Lung (tissue), 12 donors: ENCODE results near the gene SEC14L1. TPM values are rescaled to one million over a fixed set of nuclear protein-coding genes. Genes with fewer than 3 reads are reported as not detected.

Experiments used
- ATAC-seq: fragments of 200-7000 bp; cut with Tn5 transposase; one replicate; pipeline ENCODE4 v1.9.1; 2020; ENCODE audit warnings: moderate number of reproducible peaks; ENCODE audit not compliant: insufficient read depth, low FRiP score
- DNase-seq, 3 donors: peaks; one replicate each; pipeline ENCODE4 v3.0.0-alpha.2; 2013 to 2017
- H3K27ac ChIP-seq, 2 donors: one replicate each; pipeline ENCODE4 v1.5.1; 2013; ENCODE audit warnings: mild to moderate bottlenecking in 2 of 2, moderate library complexity in 2 of 2, control low read depth in 1 of 2, inconsistent platforms in 1 of 2, low read depth in 1 of 2, low read length in 1 of 2
- H3K27me3 ChIP-seq, 3 donors: one replicate each; pipeline ENCODE4 v1.5.1; 2013; ENCODE audit warnings: low read length in 2 of 3; ENCODE audit not compliant: control insufficient read depth in 3 of 3, insufficient read depth in 3 of 3
- H3K36me3 ChIP-seq, 4 donors: one replicate each; pipeline ENCODE4 v1.5.1; 2013; ENCODE audit warnings: low read length in 4 of 4, mild to moderate bottlenecking in 1 of 4, moderate library complexity in 1 of 4; ENCODE audit not compliant: control insufficient read depth in 4 of 4, insufficient read depth in 4 of 4
- H3K4me1 ChIP-seq, 5 donors: one replicate each; pipeline ENCODE4 v1.5.1; 2013; ENCODE audit warnings: low read length in 5 of 5, mild to moderate bottlenecking in 2 of 5, moderate library complexity in 1 of 5; ENCODE audit not compliant: control insufficient read depth in 5 of 5, insufficient read depth in 5 of 5
- H3K4me3 ChIP-seq: one replicate; pipeline ENCODE4 v1.5.1; 2013; ENCODE audit warnings: mild to moderate bottlenecking, control low read depth, moderate library complexity
- H3K9ac ChIP-seq, 2 donors: one replicate each; pipeline ENCODE4 v1.5.1; 2013; ENCODE audit warnings: low read length in 2 of 2, control low read depth in 1 of 2; ENCODE audit not compliant: insufficient read depth in 1 of 2
- H3K9me3 ChIP-seq, 4 donors: one replicate each; pipeline ENCODE4 v1.5.1; 2013; ENCODE audit warnings: low read length in 3 of 4, mild to moderate bottlenecking in 1 of 4, moderate library complexity in 1 of 4; ENCODE audit not compliant: control insufficient read depth in 4 of 4, insufficient read depth in 3 of 4
- WGBS, 2 donors: extraction: QIAGEN DNeasy Blood & Tissue Kit; methylation state at CpG; one replicate each; pipeline ENCODE4 v1.1.7; 2013; 5-methylcytosine and 5-hydroxymethylcytosine counted together
- polyA plus RNA-seq, 2 donors: library from polyadenylated mRNA; stranded (reverse); fragments of 200-250 nt; gene quantifications; one replicate each; pipeline ENCODE4 v1.2.1, GENCODE V29; 2013
- total RNA-seq, 2 donors: library from RNA; depleted of rRNA in 1 of 2; stranded (reverse); fragments of >200 nt in 1 of 2; gene quantifications; one replicate each; pipeline ENCODE4 v1.2.1, GENCODE V29; 2014 to 2021
- TF ChIP-seq, protein P1 (sequence below): IDR thresholded peaks from 2 replicates; pipeline ENCODE4 v1.5.1; 2012; ENCODE audit warnings: mild to moderate bottlenecking; ENCODE audit errors: control extremely low read depth, extremely low read depth
- donor health status: control.
- donor health status: control.
- donor health status: Bipolar disorder and iron deficiency.
- donor health status: healthy.
- donor health status: DM: yes; HTN: yes; CAD: no.

SEC14L1 gene
- total and polyA plus RNA-seq, 4 donors, result 41.6 to 171 (median 135) TPM

DNA sequence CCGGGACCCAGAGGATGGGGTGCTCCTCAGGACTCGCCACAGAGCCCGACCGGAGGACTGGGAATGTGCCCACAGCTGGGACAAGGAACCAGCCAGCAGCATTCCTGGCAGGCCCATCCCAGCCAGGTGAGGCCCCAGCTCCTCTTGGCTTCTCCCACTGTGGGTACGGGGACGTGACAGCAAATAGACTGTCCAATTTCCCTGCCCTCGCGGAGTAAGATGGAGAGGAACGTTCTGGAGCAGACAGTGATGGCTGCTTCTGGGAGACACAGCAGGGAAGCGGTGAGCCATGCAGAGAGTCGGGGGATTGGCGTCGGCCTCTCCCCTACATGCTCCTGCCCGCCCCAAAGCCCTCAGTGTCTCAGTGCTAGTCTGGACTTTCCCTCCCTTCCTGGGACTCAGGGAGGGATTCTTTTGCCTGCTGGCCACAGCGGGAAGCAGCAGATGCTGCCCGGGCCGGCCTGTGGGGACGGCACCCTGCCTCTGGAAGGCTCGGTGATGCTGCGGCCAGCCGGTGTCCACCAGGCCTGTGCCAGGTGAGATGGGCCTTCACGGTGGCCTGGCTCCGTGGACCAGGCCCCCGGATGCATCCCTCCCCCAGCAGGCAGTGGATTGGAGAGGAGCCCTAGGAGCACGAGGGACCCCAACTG is 89.1 kb downstream of the SEC14L1 start:
- no peak overlapping the region for H3K9ac ChIP-seq
- no peaks in the 10 kb centered on the region for H3K36me3 ChIP-seq
- no peak for ATAC-seq
- TF ChIP-seq, protein P1, sequence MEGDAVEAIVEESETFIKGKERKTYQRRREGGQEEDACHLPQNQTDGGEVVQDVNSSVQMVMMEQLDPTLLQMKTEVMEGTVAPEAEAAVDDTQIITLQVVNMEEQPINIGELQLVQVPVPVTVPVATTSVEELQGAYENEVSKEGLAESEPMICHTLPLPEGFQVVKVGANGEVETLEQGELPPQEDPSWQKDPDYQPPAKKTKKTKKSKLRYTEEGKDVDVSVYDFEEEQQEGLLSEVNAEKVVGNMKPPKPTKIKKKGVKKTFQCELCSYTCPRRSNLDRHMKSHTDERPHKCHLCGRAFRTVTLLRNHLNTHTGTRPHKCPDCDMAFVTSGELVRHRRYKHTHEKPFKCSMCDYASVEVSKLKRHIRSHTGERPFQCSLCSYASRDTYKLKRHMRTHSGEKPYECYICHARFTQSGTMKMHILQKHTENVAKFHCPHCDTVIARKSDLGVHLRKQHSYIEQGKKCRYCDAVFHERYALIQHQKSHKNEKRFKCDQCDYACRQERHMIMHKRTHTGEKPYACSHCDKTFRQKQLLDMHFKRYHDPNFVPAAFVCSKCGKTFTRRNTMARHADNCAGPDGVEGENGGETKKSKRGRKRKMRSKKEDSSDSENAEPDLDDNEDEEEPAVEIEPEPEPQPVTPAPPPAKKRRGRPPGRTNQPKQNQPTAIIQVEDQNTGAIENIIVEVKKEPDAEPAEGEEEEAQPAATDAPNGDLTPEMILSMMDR, result no peak
- H3K4me3 ChIP-seq, result no peak overlapping the region
- WGBS, 2 donors, result 95 to 96% methylated on average over 25 of the region's 25 CpGs
- H3K4me1 ChIP-seq, result peaks cover 0 to 9% (median 0%) of the 10 kb centered on the region in 5 donors
- H3K9me3 ChIP-seq, result peaks cover 0 to 3% (median 0%) of the 10 kb centered on the region in 4 donors
- no peaks in the 10 kb centered on the region for H3K27me3 ChIP-seq
- no peak for DNase-seq
- no peak overlapping the region for H3K27ac ChIP-seq

DNA sequence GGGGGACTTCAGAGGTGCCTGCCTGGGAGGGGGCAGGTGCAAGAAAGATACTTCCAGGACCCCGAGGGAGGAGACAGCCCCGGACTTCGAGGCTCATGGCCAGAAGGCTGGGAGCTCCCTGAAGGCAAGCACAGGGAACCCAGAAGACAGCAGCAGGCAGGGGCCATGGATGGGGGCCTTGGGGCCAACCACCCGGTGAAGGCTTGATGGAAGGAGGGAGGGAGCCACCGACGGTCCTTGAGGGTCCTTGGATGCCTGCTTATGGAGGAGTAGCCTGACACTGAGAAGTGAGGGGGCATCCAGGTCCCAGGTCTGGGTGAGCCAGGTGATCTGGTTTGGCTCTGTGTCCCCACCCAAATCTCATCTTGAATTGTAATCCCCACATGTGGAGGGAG is 89.7 kb downstream of the SEC14L1 start:
- Histone ChIP-seq H3K27ac (no peak overlapping the region), H3K27me3 (no peaks in the 10 kb centered on the region), H3K36me3 (no peaks in the 10 kb centered on the region), H3K4me1 (peaks cover 0 to 14% (median 0%) of the 10 kb centered on the region in 5 donors), H3K9me3 (peaks cover 0 to 3% (median 0%) of the 10 kb centered on the region in 4 donors), H3K9ac (no peak overlapping the region), H3K4me3 (no peak overlapping the region)
- TF ChIP-seq, protein P1, result no peak
- 93 to 100% methylated on average over 6 of the region's 6 CpGs for WGBS, 2 donors
- DNase-seq, result no peak
- ATAC-seq, result no peak

DNA sequence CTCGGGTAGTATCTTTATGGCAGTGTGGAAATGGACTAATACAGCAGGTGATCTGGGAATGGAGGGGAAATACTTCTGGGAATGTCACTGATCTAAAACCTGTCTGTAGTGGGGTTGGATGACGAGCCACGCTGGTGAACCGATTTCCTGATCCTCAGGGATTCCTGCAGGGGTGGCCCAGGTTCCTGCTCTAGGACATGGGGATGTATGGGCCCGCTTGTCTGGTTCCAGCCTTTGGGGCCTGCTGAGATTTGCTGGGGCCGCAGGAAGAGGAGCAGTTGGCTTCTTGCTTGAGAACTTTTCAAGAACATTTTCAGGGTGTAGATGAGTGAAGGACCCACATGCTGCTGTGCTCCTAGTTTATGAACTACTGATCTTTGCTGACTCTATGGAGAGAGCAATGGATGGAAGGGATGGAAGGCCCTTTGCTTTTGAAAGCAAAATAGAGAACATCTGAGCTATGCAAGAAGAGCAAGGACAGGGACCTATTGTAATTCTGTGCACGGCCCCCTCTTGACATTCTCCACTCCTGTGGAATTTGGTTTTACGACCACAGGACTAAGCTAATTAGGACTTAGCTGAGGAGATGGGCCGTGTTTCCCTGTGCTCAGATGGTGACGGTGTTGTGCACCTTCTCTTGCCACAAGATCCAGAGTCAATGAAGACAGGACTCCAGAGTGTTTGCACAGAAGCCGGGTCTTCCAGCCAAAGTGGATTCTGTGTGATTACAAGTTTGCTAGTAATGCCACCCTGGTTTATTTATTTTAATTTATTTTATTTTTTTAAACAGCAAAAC is 90.5 kb downstream of the SEC14L1 start:
- no peak overlapping the region for H3K9ac ChIP-seq
- ATAC-seq (no peak), DNase-seq (no peak)
- no peaks in the 10 kb centered on the region for H3K27me3 ChIP-seq
- no peak overlapping the region for H3K4me3 ChIP-seq
- peaks cover 0 to 3% (median 0%) of the 10 kb centered on the region in 4 donors for H3K9me3 ChIP-seq
- 93 to 95% methylated on average over 11 of the region's 11 CpGs for WGBS, 2 donors
- H3K4me1 ChIP-seq, result peaks cover 0 to 22% (median 3%) of the 10 kb centered on the region in 5 donors
- TF ChIP-seq, protein P1, result no peak
- no peaks in the 10 kb centered on the region for H3K36me3 ChIP-seq
- H3K27ac ChIP-seq, result no peak overlapping the region
